Transverse colon (tissue), 4 donors: ENCODE results near the gene NEK11.

Experiments used
- CTCF ChIP-seq, 5 experiments: fragments of 200-600 bp in 3 of 5; fragments of 450-650 bp in 2 of 5; sonication (generic) in 3 of 5; IDR thresholded peaks; 1 replicate in 2 of 5; 2 replicates in 3 of 5; pipeline ENCODE4 v1.5.1; 2016 to 2017; ENCODE audit warnings: antibody characterized with exemption in 5 of 5, inconsistent platforms in 3 of 5, mild to moderate bottlenecking in 2 of 5, moderate library complexity in 1 of 5
- EP300 ChIP-seq: sonication (generic); formaldehyde crosslinking; IDR thresholded peaks from one replicate; pipeline ENCODE4 v1.6.1; 2017; ENCODE audit warnings: antibody characterized with exemption, low read depth
- POLR2AphosphoS5 ChIP-seq, 3 donors: sonication (generic); formaldehyde crosslinking; IDR thresholded peaks; one replicate each; pipeline ENCODE4 v1.6.1; 2016; ENCODE audit warnings: antibody characterized with exemption in 3 of 3

GRCh38 chr3:131142580-131142979, 115.9 kb downstream of the NEK11 start:
- TF ChIP-seq EP300 (no peak), CTCF (IDR thresholded peaks at IDR 0.05) (no peak), POLR2AphosphoS5 (IDR thresholded peaks at IDR 0.05) (no peak)
